ENCODE data around the gene NRCAM.

DNA sequence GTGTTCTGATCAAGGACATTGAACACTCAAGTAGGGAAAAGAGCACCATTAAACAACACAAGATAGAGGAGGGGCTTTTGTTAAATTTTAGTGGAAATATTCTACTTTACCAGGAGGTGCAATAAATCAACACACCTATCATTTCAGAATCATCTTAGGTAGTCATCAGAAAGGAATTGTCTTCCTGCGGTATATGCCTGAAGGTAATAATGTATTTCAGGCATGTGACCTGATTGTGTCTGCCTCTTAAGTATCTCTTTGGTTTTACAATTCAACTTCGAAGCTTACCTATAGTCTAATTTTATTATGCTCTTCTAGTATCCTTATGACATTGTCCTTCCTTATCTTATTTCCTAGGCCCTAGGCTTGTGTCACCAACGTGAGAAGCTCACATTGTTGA lies 267.5 kb downstream of the NRCAM start:
- TF ChIP-seq, protein P1, sequence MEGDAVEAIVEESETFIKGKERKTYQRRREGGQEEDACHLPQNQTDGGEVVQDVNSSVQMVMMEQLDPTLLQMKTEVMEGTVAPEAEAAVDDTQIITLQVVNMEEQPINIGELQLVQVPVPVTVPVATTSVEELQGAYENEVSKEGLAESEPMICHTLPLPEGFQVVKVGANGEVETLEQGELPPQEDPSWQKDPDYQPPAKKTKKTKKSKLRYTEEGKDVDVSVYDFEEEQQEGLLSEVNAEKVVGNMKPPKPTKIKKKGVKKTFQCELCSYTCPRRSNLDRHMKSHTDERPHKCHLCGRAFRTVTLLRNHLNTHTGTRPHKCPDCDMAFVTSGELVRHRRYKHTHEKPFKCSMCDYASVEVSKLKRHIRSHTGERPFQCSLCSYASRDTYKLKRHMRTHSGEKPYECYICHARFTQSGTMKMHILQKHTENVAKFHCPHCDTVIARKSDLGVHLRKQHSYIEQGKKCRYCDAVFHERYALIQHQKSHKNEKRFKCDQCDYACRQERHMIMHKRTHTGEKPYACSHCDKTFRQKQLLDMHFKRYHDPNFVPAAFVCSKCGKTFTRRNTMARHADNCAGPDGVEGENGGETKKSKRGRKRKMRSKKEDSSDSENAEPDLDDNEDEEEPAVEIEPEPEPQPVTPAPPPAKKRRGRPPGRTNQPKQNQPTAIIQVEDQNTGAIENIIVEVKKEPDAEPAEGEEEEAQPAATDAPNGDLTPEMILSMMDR (IDR thresholded peaks at IDR 0.05) = no peak
- no peak for TF ChIP-seq POLR2A (IDR thresholded peaks at IDR 0.05)
